SK-N-SH (cell line): Measurements from ENCODE around the gene PLA2G2F. TPM values are rescaled to one million over a fixed set of nuclear protein-coding genes. Genes with fewer than 3 reads are reported as not detected.

Source experiments
- CTCF ChIA-PET: fragments of 300-600, 350-600 bp; formaldehyde crosslinking; extraction: SDS; loops from one replicate; lab custom pipeline; 2021; lab: Yijun Ruan, JAX
- POLR2A ChIA-PET: fragments of 350-600 bp; sonication (Branson Sonifier 250); formaldehyde crosslinking; extraction: SDS; loops from one replicate; lab custom pipeline; 2020; ENCODE audit warnings: antibody characterized with exemption, inconsistent platforms; lab: Yijun Ruan, JAX
- DNase-seq: peaks from one replicate; pipeline ENCODE4 v3.0.0; 2012
- H2AFZ ChIP-seq: fragments of 200-600 bp; sonication (generic); 2 replicates; pipeline ENCODE4 v1.8.1; 2016; ENCODE audit warnings: antibody characterized with exemption, mild to moderate bottlenecking, low read depth
- H3F3A ChIP-seq: fragments of 200-600 bp; sonication (generic); replicated peaks from 2 replicates; pipeline ENCODE3; 2016; ENCODE audit warnings: antibody characterized with exemption, mild to moderate bottlenecking; ENCODE audit not compliant: insufficient read depth
- H3K27ac ChIP-seq, 2 experiments: fragments of 200-500 bp in 1 of 2; fragments of 200-600 bp in 1 of 2; sonication (Bioruptor generic) in 1 of 2; sonication (generic), shearing (Covaris generic) in 1 of 2; 2 replicates each; pipeline versions ENCODE4 v1.5.1 to v1.6.1; 2014 to 2016; ENCODE audit warnings: low read depth in 2 of 2, inconsistent platforms in 1 of 2, low read length in 1 of 2, mild to moderate bottlenecking in 1 of 2, mixed read lengths in 1 of 2
- H3K27me3 ChIP-seq: fragments of 200-600 bp; sonication (generic), shearing (Covaris generic); 2 replicates; pipeline ENCODE4 v1.6.1; 2016; ENCODE audit warnings: mixed run types; ENCODE audit not compliant: insufficient read depth
- H3K36me3 ChIP-seq, 2 experiments: fragments of 200-500 bp in 1 of 2; fragments of 200-600 bp in 1 of 2; sonication (Bioruptor generic) in 1 of 2; sonication (generic) in 1 of 2; replicated peaks in 1 of 2; 2 replicates each; pipeline versions ENCODE3 to v1.5.1; 2014 to 2016; ENCODE audit warnings: low read length in 1 of 2, mild to moderate bottlenecking in 1 of 2; ENCODE audit not compliant: insufficient read depth in 2 of 2, control insufficient read depth in 1 of 2
- H3K4me1 ChIP-seq, 2 experiments: fragments of 200-500 bp in 1 of 2; fragments of 200-600 bp in 1 of 2; sonication (Bioruptor generic) in 1 of 2; sonication (generic), shearing (Covaris generic) in 1 of 2; 2 replicates each; pipeline versions ENCODE4 v1.5.1 to v1.6.1; 2014 to 2016; ENCODE audit warnings: low read depth in 1 of 2, low read length in 1 of 2, mixed run types in 1 of 2; ENCODE audit not compliant: insufficient read depth in 2 of 2, control insufficient read depth in 1 of 2
- H3K4me2 ChIP-seq: fragments of 200-600 bp; sonication (generic), shearing (Covaris generic); 2 replicates; pipeline ENCODE4 v1.6.1; 2017; ENCODE audit warnings: mixed run types
- H3K4me3 ChIP-seq, 2 experiments: fragments of 200-500 bp in 1 of 2; fragments of 200-600 bp in 1 of 2; sonication (Bioruptor generic) in 1 of 2; sonication (generic), shearing (Covaris generic) in 1 of 2; 2 replicates each; pipeline versions ENCODE4 v1.5.1 to v1.8.1; 2014 to 2016; ENCODE audit warnings: low read depth in 2 of 2, inconsistent platforms in 1 of 2, low read length in 1 of 2, mild to moderate bottlenecking in 1 of 2, mixed read lengths in 1 of 2, moderate library complexity in 1 of 2
- H3K79me2 ChIP-seq: fragments of 200-600 bp; sonication (generic); 2 replicates; pipeline ENCODE4 v1.8.1; 2017; ENCODE audit warnings: mild to moderate bottlenecking; ENCODE audit not compliant: insufficient read depth
- H3K9ac ChIP-seq: fragments of 200-600 bp; sonication (generic); 2 replicates; pipeline ENCODE4 v1.6.1; 2017; ENCODE audit warnings: mixed run types
- H3K9me2 ChIP-seq: fragments of 200-600 bp; sonication (generic); 2 replicates; pipeline ENCODE4 v1.6.1; 2017; ENCODE audit warnings: mixed run types
- H3K9me3 ChIP-seq: fragments of 200-600 bp; sonication (generic); 2 replicates; pipeline ENCODE4 v1.6.1; 2017; ENCODE audit warnings: mixed run types, mild to moderate bottlenecking, moderate library complexity
- H4K20me1 ChIP-seq: fragments of 200-600 bp; sonication (generic); 2 replicates; pipeline ENCODE4 v1.6.1; 2017; ENCODE audit warnings: mild to moderate bottlenecking, mixed run types; ENCODE audit not compliant: insufficient read depth
- CHD2 ChIP-seq: fragments of 150-350 bp; IDR thresholded peaks from 2 replicates; pipeline ENCODE4 v1.6.1; 2018; ENCODE audit warnings: low read length; ENCODE audit not compliant: partially characterized antibody
- FOSL2 ChIP-seq: IDR thresholded peaks from 2 replicates; pipeline ENCODE4 v1.4.0; 2012; ENCODE audit warnings: low read depth, mild to moderate bottlenecking, moderate library complexity, borderline replicate concordance
- FOXJ3 ChIP-seq: sonication (generic); formaldehyde crosslinking; IDR thresholded peaks from 2 replicates; pipeline ENCODE4 v1.5.1; 2020; ENCODE audit warnings: mild to moderate bottlenecking, missing genetic modification reagents
- GATA2 ChIP-seq: sonication (generic); formaldehyde crosslinking; IDR thresholded peaks from 2 replicates; pipeline ENCODE4 v1.5.0; 2020; ENCODE audit warnings: mild to moderate bottlenecking, missing genetic modification reagents
- MEF2A ChIP-seq: IDR thresholded peaks from 2 replicates; pipeline ENCODE4 v1.4.0; 2012; ENCODE audit warnings: low read depth, borderline replicate concordance
- MXI1 ChIP-seq: IDR thresholded peaks from 2 replicates; pipeline ENCODE4 v1.6.1; 2012; ENCODE audit warnings: mild to moderate bottlenecking, low read depth, low read length, improper control_type of control experiment
- NRF1 ChIP-seq: IDR thresholded peaks from 2 replicates; pipeline ENCODE4 v1.6.1; 2012; ENCODE audit warnings: low read depth, mild to moderate bottlenecking, low read length
- RAD21 ChIP-seq: IDR thresholded peaks from 2 replicates; pipeline ENCODE4 v1.6.1; 2012; ENCODE audit warnings: mild to moderate bottlenecking, low read length
- RFX5 ChIP-seq: IDR thresholded peaks from 2 replicates; pipeline ENCODE4 v1.6.1; 2012; ENCODE audit warnings: mild to moderate bottlenecking, improper control_type of control experiment, low read length
- SIN3A ChIP-seq: IDR thresholded peaks from 2 replicates; pipeline ENCODE4 v1.6.1; 2012; ENCODE audit warnings: low read depth, mild to moderate bottlenecking, low read length, moderate library complexity, borderline replicate concordance
- YY1 ChIP-seq: IDR thresholded peaks from 2 replicates; pipeline ENCODE4 v1.4.0; 2012; ENCODE audit warnings: low read depth, mild to moderate bottlenecking
- WGBS: methylation state at CpG from one replicate; pipeline ENCODE4 v1.1.6; 2017; ENCODE audit warnings: low lambda C conversion rate; 5-methylcytosine and 5-hydroxymethylcytosine counted together
- polyA plus RNA-seq, 3 experiments: library from polyadenylated mRNA; depleted of rRNA; stranded (reverse); fragments of >200 nt; gene quantifications; 2 replicates each; pipeline ENCODE4 v1.2.3, GENCODE V29; 2012
- TF ChIP-seq, protein P1 (sequence below): IDR thresholded peaks from 2 replicates; pipeline ENCODE4 v1.4.0; 2012; ENCODE audit warnings: low read depth, borderline replicate concordance
- TF ChIP-seq, protein P2 (sequence below): IDR thresholded peaks from 2 replicates; pipeline ENCODE4 v1.4.0; 2012; ENCODE audit warnings: low read depth, borderline replicate concordance
- TF ChIP-seq, protein P3 (sequence below): fragments of 200-600 bp; sonication (generic); IDR thresholded peaks from 2 replicates; pipeline ENCODE4 v1.6.1; 2017; ENCODE audit warnings: antibody characterized with exemption, mild to moderate bottlenecking, moderate library complexity
- TF ChIP-seq, protein P4 (sequence below): fragments of 150-350 bp; IDR thresholded peaks from 2 replicates; pipeline ENCODE4 v1.6.1; 2017; ENCODE audit warnings: antibody characterized with exemption, low read length, low read depth, borderline replicate concordance
- TF ChIP-seq, protein P5 (sequence below): fragments of 150-350 bp; IDR thresholded peaks from 2 replicates; pipeline ENCODE4 v1.6.1; 2016; ENCODE audit warnings: mild to moderate bottlenecking, low read depth, low read length

Gene PLA2G2F
- polyA plus RNA-seq, 1 of the 3 experiments (the other 2 are of a cell fraction), result not detected

DNA sequence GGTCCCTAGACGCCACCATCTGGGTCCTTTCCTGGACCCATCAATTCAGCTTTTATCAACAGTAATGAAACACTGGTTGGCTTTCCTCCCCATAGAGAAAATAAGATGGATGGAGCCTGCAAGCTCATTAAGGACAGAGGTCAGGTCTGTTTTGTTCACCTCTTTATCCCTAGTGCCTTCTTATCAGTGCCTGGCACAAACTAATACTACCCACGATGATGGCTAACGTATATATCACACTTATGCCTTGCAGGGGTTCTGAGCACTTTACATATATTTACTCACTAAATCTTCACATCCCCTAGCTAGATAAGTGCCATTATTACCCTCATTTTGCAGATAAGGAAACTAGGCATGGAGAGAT lies 41.7 kb downstream of the PLA2G2F start:
- Histone ChIP-seq H3K27me3 (no peaks in the 10 kb centered on the region; the same call in 1 of the 2 replicates), H3K9me2 (no peaks in the 10 kb centered on the region), H3K4me2 (no peak overlapping the region), H2AFZ (no peak overlapping the region), H3F3A (no peaks in the 10 kb centered on the region), H3K4me1 (peaks cover 0 to 7% of the 10 kb centered on the region in 2 experiments; a peak in 1 of 4 replicates), H3K79me2 (no peaks in the 10 kb centered on the region), H3K9me3 (no peaks in the 10 kb centered on the region), H3K4me3 (no peak overlapping the region), H4K20me1 (no peaks in the 10 kb centered on the region)
- ChIA-PET CTCF (interaction anchor here (0.8 to 3.8 kb wide), 8 partner anchors 13 to 312 kb away, joined by 3 to 13 read pairs (median 6); no protein-coding TSS in a partner anchor), POLR2A (interaction anchor here (0.6 kb wide), 1 partner anchor 297 kb away, joined by 4 read pairs; no protein-coding TSS in a partner anchor)
- peak; percentile 63 for DNase-seq
- 19% methylated on average over 3 of the region's 3 CpGs for WGBS
- no peak for TF ChIP-seq MEF2A
- TF ChIP-seq NRF1, result no peak
- TF ChIP-seq, protein P1, sequence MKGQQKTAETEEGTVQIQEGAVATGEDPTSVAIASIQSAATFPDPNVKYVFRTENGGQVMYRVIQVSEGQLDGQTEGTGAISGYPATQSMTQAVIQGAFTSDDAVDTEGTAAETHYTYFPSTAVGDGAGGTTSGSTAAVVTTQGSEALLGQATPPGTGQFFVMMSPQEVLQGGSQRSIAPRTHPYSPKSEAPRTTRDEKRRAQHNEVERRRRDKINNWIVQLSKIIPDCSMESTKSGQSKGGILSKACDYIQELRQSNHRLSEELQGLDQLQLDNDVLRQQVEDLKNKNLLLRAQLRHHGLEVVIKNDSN, result no peak
- TF ChIP-seq, protein P2, sequence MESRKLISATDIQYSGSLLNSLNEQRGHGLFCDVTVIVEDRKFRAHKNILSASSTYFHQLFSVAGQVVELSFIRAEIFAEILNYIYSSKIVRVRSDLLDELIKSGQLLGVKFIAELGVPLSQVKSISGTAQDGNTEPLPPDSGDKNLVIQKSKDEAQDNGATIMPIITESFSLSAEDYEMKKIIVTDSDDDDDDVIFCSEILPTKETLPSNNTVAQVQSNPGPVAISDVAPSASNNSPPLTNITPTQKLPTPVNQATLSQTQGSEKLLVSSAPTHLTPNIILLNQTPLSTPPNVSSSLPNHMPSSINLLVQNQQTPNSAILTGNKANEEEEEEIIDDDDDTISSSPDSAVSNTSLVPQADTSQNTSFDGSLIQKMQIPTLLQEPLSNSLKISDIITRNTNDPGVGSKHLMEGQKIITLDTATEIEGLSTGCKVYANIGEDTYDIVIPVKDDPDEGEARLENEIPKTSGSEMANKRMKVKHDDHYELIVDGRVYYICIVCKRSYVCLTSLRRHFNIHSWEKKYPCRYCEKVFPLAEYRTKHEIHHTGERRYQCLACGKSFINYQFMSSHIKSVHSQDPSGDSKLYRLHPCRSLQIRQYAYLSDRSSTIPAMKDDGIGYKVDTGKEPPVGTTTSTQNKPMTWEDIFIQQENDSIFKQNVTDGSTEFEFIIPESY, result no peak
- TF ChIP-seq, protein P3, sequence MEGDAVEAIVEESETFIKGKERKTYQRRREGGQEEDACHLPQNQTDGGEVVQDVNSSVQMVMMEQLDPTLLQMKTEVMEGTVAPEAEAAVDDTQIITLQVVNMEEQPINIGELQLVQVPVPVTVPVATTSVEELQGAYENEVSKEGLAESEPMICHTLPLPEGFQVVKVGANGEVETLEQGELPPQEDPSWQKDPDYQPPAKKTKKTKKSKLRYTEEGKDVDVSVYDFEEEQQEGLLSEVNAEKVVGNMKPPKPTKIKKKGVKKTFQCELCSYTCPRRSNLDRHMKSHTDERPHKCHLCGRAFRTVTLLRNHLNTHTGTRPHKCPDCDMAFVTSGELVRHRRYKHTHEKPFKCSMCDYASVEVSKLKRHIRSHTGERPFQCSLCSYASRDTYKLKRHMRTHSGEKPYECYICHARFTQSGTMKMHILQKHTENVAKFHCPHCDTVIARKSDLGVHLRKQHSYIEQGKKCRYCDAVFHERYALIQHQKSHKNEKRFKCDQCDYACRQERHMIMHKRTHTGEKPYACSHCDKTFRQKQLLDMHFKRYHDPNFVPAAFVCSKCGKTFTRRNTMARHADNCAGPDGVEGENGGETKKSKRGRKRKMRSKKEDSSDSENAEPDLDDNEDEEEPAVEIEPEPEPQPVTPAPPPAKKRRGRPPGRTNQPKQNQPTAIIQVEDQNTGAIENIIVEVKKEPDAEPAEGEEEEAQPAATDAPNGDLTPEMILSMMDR, result no peak
- no peak for TF ChIP-seq YY1
- no peak for TF ChIP-seq RAD21
- no peak for TF ChIP-seq CHD2
- no peak for TF ChIP-seq RFX5
- TF ChIP-seq GATA2 (CRISPR knock-in tag), result peak; percentile 61
- TF ChIP-seq, protein P4, sequence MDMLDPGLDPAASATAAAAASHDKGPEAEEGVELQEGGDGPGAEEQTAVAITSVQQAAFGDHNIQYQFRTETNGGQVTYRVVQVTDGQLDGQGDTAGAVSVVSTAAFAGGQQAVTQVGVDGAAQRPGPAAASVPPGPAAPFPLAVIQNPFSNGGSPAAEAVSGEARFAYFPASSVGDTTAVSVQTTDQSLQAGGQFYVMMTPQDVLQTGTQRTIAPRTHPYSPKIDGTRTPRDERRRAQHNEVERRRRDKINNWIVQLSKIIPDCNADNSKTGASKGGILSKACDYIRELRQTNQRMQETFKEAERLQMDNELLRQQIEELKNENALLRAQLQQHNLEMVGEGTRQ, result no peak
- no peak for TF ChIP-seq MXI1
- no peak for TF ChIP-seq FOSL2
- no peak for TF ChIP-seq SIN3A
- TF ChIP-seq FOXJ3 (CRISPR knock-in tag), result peak; percentile 45; the same call in 1 of the 2 replicates
- TF ChIP-seq, protein P5, sequence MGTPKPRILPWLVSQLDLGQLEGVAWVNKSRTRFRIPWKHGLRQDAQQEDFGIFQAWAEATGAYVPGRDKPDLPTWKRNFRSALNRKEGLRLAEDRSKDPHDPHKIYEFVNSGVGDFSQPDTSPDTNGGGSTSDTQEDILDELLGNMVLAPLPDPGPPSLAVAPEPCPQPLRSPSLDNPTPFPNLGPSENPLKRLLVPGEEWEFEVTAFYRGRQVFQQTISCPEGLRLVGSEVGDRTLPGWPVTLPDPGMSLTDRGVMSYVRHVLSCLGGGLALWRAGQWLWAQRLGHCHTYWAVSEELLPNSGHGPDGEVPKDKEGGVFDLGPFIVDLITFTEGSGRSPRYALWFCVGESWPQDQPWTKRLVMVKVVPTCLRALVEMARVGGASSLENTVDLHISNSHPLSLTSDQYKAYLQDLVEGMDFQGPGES, result no peak
- TF ChIP-seq, all 33 proteins: peak for 2
- no peak overlapping the region for H3K27ac ChIP-seq
- no peak overlapping the region for H3K9ac ChIP-seq
- no peaks in the 10 kb centered on the region for H3K36me3 ChIP-seq
